Activated T-cell treated with anti-CD3 and anti-CD28 coated beads for 1 hour (primary cell): ENCODE results near the gene RBM47.
"Not testable (repeated sequence)": the region's sequence is repeated elsewhere in the genome, so short reads cannot be mapped to it uniquely, and the experiment has no call there.

Source experiments
- DNase-seq: peaks from one replicate; pipeline ENCODE4 v3.0.0-alpha.2; 2020; ENCODE audit warnings: low read depth

The RBM47 gene

DNA sequence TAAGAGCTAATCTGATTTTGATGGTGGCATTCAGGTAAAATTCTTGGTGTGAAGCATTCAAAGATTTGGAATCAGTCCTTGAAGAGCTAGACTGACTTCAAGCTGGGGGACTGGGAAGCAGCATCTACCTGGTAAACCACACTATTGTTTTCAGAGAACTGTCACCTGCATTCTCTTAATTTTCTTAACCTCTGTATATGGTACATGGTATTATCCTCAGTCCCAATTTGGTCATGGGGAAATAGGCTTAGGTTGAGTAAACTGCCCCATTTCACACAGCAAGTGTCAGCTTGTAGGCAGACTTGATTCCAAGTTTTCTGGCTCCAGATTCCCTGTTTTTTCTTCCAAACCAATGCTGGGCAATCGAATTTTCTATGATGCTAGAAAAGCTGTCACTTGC lies 190.1 kb downstream of the RBM47 start:
- DNase-seq = no peak

- no peak for DNase-seq
These were observed 191.2 kb downstream of the RBM47 start for GRCh38 chr4:40438384-40439026.

- DNase-seq = no peak
These were observed 191.8 kb downstream of the RBM47 start for GRCh38 chr4:40437741-40438383.

- DNase-seq = not testable (repeated sequence)
These were observed 194.4 kb downstream of the RBM47 start for GRCh38 chr4:40435306-40435705.

DNA sequence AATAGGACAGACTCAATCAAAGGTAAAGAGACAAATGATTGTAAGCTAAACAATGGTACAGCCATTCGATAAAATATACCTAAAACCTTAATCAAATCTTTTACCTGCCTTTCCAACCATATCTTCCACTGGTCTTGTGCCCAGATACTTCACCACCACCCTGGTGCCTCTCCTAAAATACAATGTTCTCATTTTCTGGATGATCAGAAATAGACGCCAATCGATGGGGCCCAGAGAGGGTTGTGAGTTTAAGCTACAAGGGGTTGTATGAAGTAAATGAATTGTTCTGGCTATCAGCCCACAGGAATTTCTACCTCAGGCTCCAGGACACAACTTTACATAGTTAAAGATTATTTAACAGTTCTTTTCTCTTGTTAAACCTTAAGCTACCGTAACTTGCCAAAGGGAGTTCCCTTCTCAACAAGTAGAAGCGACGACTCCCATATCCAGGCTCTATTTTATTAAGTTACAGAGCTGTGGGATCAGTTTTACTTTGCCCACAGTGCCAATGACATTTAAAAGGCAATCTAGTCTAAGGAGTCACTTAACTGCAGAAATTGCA lies 195.5 kb downstream of the RBM47 start:
- DNase-seq = no peak

GRCh38 chr4:40432504-40432903 lies 197.2 kb downstream of the RBM47 start:
- DNase-seq = no peak

DNA sequence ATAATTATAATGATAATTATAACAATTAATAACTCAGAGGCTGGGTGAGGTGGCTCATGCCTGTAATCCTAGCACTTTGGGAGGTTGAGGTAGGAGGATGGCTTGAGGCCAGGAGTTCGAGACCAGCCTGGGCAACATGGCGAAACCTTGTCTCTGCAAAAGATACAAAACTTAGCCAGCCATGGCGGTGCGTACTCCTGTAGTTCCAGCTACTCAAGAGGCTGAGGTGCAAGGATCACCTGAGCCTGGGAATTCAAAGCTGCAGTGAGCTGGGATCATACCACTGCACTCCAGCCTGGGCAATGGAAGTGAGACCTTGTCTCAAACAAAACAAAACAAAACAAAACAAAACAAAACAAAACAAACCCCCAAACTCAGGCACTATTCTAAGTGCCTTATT lies 201.8 kb downstream of the RBM47 start:
- not testable (repeated sequence) for DNase-seq

DNA sequence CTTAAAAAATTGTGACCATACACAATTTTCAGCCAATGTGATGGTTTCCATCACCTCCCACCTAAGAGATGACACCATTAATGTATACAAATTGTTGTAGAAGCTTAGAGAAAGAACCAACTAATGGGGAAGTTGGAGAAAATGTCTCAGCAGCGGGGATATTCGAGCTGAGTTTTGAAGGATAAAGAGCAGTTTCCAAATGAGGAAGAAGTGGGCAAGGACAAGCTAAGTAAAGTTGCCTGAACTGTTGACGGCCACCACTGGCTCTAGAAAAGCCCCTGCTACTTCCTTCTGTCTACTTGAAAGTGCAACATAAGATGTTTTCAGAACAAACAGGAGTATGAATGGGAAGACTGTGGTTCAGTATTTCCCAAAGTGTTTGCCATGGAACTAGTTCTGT lies 202.5 kb downstream of the RBM47 start:
- DNase-seq = no peak

DNA sequence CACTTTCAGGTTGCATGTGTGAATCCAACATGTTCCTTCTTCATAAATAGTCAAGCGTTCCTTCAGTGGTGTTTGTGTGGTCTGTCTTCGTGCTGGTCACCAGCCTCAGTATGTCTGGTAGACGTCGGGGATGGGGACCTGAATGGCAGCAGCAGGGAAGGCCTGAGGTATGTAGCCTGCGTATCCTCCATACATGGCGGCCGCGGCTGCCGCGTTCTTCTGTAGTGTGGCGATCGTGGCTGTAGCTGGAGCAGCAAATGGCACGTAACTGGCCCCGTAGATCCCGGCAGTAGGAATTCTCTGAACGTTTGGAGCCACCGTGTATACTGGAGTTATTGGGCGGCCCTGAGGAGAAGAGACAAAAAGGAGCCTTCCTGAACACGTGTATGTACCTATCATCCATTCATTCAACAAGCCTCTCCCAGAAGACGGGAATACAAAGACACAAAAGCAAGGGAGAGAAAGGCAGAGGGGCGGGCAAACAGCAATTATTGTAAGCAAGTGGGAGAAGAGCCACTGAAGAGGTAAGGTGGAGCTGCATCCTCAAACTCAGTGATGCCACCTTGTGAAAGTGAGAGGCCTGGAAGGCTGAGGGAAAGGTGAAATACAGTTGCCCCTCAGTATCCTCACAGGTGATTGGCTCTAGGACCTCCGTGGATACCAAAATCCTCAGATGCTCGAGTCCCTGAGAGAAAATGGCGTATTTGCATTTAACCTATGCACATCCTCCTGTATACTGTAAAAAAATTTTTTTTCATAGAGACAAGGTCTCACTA lies 203.7 kb downstream of the RBM47 start:
- no peak for DNase-seq

DNA sequence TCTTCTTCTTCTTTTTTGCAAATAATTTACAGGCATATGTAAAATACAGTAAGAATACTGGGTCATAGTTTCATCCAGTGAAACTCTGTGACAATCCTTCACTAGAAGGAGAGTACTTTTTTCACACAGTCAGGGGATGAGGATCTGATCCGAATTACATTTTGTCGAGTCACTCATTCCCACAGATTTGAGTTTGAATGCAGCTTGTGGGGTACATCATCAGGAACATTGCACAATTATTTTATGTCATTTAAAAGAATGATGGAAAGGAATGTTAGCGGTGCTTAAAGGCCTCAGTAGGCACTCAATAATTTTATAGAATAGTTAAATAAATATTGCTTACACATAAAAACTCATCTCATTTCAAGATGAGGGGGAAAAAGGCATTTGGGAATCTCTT lies 205.9 kb downstream of the RBM47 start:
- DNase-seq = no peak

DNA sequence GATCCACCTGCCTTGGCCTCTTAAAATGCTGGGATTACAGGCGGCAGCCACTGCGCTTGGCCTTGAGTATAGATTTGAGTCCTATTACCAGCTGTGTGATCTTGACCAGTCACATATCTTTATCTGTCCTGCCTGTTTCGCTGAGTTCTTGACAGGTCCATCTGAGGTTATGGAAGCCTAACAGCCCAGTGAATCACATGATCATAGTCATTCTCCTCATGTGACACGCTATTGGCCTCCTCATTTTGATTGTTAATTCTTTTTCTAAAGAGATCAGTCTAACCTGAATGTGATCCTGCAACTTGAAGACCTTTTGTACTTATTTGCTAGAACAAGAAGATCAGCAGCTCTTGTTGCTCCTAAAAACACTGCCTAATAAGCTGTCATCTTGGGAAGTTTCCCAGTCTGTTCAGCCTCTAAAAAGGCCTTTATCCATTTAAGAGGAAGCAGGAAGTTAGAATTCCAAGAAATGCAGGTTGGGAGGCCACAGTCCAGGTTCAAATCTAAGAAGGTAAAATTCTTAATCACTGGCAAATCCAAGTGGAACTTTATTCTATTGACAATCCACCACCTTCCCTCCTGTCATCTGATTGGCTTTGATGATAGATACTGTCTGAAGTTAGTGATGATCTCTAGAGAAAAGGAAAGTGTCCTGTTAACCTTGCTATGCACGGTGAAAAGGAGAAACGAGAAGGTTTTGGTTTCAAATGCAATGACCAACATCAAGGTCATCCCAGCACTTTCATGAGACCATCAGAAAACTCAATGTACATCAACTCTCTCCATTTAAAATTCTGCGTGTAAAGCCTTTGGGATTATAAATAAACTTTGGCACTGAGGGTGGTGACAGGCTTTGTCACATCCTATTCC lies 207.6 kb downstream of the RBM47 start:
- DNase-seq = no peak

- DNase-seq = no peak
These were observed 210.3 kb downstream of the RBM47 start for GRCh38 chr4:40419231-40419912.

DNA sequence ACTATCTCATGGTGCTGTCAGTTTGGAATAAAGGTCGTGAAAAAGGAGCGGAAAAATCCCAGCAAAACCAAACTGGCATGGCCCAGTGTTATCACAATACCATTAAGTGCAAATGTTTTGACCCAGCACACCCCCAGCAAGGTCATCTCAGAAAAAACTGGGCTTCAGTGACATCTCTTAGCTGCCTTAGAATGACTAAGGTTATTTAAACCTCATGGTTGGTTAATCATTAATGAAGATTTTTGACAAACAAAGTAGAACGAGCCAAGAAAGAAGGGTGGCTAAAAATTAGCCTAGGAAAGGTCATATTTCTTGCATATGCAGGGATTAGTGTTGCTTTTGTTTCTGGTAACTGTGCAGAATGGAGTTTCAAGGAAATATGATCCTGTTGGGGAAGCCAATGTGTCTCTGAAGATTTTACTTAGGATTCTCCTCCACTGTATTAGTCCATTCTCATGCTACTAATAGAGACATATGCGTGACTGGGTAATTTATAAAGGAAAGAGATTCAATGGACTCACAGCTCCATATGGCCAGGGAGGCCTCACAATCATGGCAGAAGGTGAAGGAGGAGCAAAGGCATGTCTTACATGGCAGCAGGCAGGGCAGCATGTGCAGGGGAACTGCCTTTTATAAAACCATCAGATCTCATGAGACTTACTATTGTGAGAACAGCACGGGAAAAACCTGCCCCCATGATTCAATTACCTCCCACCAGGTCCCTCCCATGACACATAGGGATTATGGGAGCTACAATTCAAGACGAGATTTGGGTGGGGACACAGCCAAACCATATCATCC lies 211.0 kb downstream of the RBM47 start:
- no peak for DNase-seq

GRCh38 chr4:40417941-40418340 lies 211.7 kb downstream of the RBM47 start:
- DNase-seq = no peak

DNA sequence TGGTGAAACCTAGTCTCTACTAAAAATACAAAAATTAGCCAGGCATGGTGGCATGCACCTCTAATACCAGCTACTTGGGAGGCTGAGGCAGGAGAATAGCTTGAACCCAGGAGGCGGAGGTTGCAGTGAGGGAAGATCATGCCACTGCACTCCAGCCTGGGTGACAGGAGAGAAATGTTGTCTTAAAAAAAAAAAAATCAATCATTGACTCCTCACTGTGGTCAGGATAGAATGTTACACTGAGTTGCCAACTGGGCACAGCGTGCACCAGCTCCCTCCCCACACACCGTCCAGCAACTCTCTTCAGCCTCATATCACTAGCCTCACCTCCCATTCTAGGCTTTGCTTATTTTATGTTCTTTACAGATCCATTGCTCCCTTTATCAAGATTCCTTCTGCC lies 215.0 kb downstream of the RBM47 start:
- DNase-seq = no peak

GRCh38 chr4:40412866-40413795 lies 216.5 kb downstream of the RBM47 start:
- DNase-seq = no peak

- no peak for DNase-seq
These were observed 217.3 kb downstream of the RBM47 start for GRCh38 chr4:40412388-40412787.

- DNase-seq = no peak
These were observed 219.8 kb downstream of the RBM47 start for GRCh38 chr4:40409835-40410234.

GRCh38 chr4:40407468-40407867 lies 222.2 kb downstream of the RBM47 start:
- DNase-seq = not testable (repeated sequence)
